Measurements from ENCODE around the gene STXBP4.

Gene STXBP4

DNA sequence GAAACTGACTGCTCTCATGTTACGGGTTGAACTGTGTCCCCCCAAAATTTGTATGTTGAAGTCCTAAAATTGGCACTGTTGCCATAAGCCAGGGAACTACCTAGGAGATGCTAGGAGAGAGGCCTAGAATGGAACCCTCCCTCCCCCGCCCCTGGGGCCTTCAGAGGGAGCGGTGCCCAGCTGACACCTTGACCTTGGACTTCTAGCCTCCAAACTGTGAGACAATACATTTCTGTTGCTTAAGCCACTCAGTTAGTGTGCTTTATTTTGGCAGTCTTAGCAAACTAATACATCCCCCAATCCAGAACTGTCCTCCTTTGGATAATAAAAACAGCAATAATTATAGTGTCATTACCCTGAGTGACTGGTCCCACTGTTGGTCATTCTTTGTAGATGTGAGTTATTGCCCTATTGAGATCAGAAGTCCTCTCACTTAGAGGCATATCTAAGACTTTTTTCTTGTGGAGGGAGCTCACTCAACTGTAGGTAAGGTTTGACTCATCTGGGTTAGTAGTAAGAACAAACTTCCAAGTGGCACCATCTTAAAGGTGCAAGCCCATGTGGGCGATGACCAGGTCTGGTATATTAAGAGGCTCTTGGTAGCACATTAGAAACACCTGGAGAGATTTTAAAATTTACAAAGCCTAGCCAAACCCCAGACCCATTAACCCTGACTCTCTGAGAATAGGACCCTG lies 203.2 kb downstream of the STXBP4 start:
- Histone ChIP-seq H2BK15ac (ENCODE audit: low read length) (no peak overlapping the region), H2AFZ (ENCODE audit: low read length) (no peak overlapping the region), H3K14ac (ENCODE audit: low read length) (no peak overlapping the region), H3K27me3 (ENCODE audit: control insufficient read depth in 3 of 3, insufficient read depth in 3 of 3, low read depth in 1 of 3, low read length in 3 of 3) (no peaks in the 10 kb centered on the region), H3K36me3 (replicated peaks in 1 of 2; ENCODE audit: control insufficient read depth in 2 of 2, insufficient read depth in 2 of 2, low read length in 2 of 2) (no peaks in the 10 kb centered on the region), H2AK5ac (ENCODE audit: low read depth, low read length) (no peak overlapping the region), H3K4me2 (ENCODE audit: insufficient read depth, low read length, poor library complexity, severe bottlenecking) (no peak overlapping the region), H3K9me3 (replicated peaks in 1 of 2; ENCODE audit: control insufficient read depth in 2 of 2, insufficient read depth in 1 of 2, low read depth in 1 of 2, low read length in 2 of 2) (peaks cover 0 to 10% of the 10 kb centered on the region in 2 donors), H2BK12ac (ENCODE audit: low read length) (no peak overlapping the region), H3K79me1 (ENCODE audit: low read depth, low read length) (no peaks in the 10 kb centered on the region), H3K4me3 (ENCODE audit: low read length in 2 of 2) (no peak overlapping the region), H2BK120ac (ENCODE audit: low read depth, low read length) (no peak overlapping the region), H4K91ac (ENCODE audit: low read depth, low read length, poor library complexity) (no peak overlapping the region), H2BK5ac (ENCODE audit: low read length) (no peak overlapping the region), H3K23ac (ENCODE audit: low read depth, low read length, poor library complexity) (no peak overlapping the region), H3K18ac (ENCODE audit: low read length) (no peak overlapping the region), H3K4ac (ENCODE audit: low read length) (no peak overlapping the region), H3K9ac (ENCODE audit: low read depth, low read length, poor library complexity) (no peak overlapping the region), H3K4me1 (ENCODE audit: control insufficient read depth in 2 of 2, insufficient read depth in 1 of 2, low read depth in 1 of 2, low read length in 2 of 2) (no peaks in the 10 kb centered on the region), H3K27ac (replicated peaks; ENCODE audit: low read length) (no peak overlapping the region), H4K8ac (ENCODE audit: low read depth, low read length) (no peak overlapping the region)
- DNase-seq (ENCODE audit: low spot score): no peak
- WGBS, 2 donors (ENCODE audit: extremely low coverage in 2 of 2, insufficient read length in 2 of 2, insufficient replicate concordance in 1 of 2): no CpG with 5 or more reads among the region's 4 CpGs

DNA sequence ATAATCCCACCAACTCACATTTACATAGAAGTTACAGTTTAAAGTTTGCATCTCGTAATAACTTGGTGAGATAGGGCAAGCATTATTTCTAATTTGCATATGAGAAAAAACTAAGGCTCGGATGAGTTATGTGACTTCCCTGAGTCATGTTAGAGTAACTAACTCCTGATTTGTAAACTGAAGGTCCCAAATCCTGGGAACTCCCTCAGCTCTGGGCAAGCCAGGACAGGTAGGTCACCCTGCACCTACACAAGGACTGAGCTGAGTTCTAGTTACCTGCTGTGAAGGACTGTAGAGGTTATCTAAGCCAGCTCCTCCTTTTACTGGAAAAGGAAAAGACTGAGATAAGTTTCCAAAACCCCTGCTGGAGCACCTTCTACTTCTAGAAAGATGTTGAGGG lies 204.0 kb downstream of the STXBP4 start:
- Histone ChIP-seq H2BK15ac (ENCODE audit: low read length) (no peak overlapping the region), H3K79me1 (ENCODE audit: low read depth, low read length) (no peaks in the 10 kb centered on the region), H3K9me3 (replicated peaks in 1 of 2; ENCODE audit: control insufficient read depth in 2 of 2, insufficient read depth in 1 of 2, low read depth in 1 of 2, low read length in 2 of 2) (peaks cover 0 to 10% of the 10 kb centered on the region in 2 donors), H2BK120ac (ENCODE audit: low read depth, low read length) (no peak overlapping the region), H3K4me1 (ENCODE audit: control insufficient read depth in 2 of 2, insufficient read depth in 1 of 2, low read depth in 1 of 2, low read length in 2 of 2) (no peaks in the 10 kb centered on the region), H2BK5ac (ENCODE audit: low read length) (no peak overlapping the region), H3K36me3 (replicated peaks in 1 of 2; ENCODE audit: control insufficient read depth in 2 of 2, insufficient read depth in 2 of 2, low read length in 2 of 2) (no peaks in the 10 kb centered on the region), H3K9ac (ENCODE audit: low read depth, low read length, poor library complexity) (no peak overlapping the region), H3K4ac (ENCODE audit: low read length) (no peak overlapping the region), H3K4me2 (ENCODE audit: insufficient read depth, low read length, poor library complexity, severe bottlenecking) (no peak overlapping the region), H3K27me3 (ENCODE audit: control insufficient read depth in 3 of 3, insufficient read depth in 3 of 3, low read depth in 1 of 3, low read length in 3 of 3) (no peaks in the 10 kb centered on the region), H3K27ac (replicated peaks; ENCODE audit: low read length) (no peak overlapping the region), H2AFZ (ENCODE audit: low read length) (no peak overlapping the region), H4K91ac (ENCODE audit: low read depth, low read length, poor library complexity) (no peak overlapping the region), H4K8ac (ENCODE audit: low read depth, low read length) (no peak overlapping the region), H2BK12ac (ENCODE audit: low read length) (no peak overlapping the region), H3K14ac (ENCODE audit: low read length) (no peak overlapping the region), H3K4me3 (ENCODE audit: low read length in 2 of 2) (no peak overlapping the region), H3K18ac (ENCODE audit: low read length) (no peak overlapping the region), H3K23ac (ENCODE audit: low read depth, low read length, poor library complexity) (no peak overlapping the region), H2AK5ac (ENCODE audit: low read depth, low read length) (no peak overlapping the region)
- DNase-seq (ENCODE audit: low spot score): no peak
- no CpG with 5 or more reads among the region's 2 CpGs for WGBS, 2 donors (ENCODE audit: extremely low coverage in 2 of 2, insufficient read length in 2 of 2, insufficient replicate concordance in 1 of 2)

DNA sequence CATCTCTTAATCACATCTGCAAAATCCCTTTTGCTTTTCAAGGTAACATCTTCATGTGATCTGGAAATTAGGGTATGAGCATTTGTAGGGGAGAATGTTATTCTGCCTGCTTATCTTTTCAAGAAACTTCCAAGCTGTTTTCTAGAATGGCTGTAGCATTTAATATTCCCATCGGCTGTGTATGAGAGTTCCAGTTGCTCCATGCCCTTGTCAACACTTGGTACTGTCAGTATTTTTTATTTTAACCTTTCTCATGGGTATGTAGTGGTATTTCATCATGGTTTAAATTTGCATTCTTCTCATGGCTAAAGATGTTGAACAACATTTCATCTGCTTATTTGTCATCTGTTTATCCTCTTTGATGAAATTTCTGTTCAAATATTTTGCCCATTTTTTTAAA lies 205.6 kb downstream of the STXBP4 start:
- Histone ChIP-seq H3K79me1 (ENCODE audit: low read depth, low read length) (no peaks in the 10 kb centered on the region), H3K4me2 (ENCODE audit: insufficient read depth, low read length, poor library complexity, severe bottlenecking) (no peak overlapping the region), H3K9ac (ENCODE audit: low read depth, low read length, poor library complexity) (no peak overlapping the region), H4K91ac (ENCODE audit: low read depth, low read length, poor library complexity) (no peak overlapping the region), H3K14ac (ENCODE audit: low read length) (no peak overlapping the region), H3K27ac (replicated peaks; ENCODE audit: low read length) (no peak overlapping the region), H2BK12ac (ENCODE audit: low read length) (no peak overlapping the region), H2BK15ac (ENCODE audit: low read length) (no peak overlapping the region), H3K23ac (ENCODE audit: low read depth, low read length, poor library complexity) (no peak overlapping the region), H2AK5ac (ENCODE audit: low read depth, low read length) (no peak overlapping the region), H3K36me3 (replicated peaks in 1 of 2; ENCODE audit: control insufficient read depth in 2 of 2, insufficient read depth in 2 of 2, low read length in 2 of 2) (no peaks in the 10 kb centered on the region), H3K4me3 (ENCODE audit: low read length in 2 of 2) (no peak overlapping the region), H3K9me3 (replicated peaks in 1 of 2; ENCODE audit: control insufficient read depth in 2 of 2, insufficient read depth in 1 of 2, low read depth in 1 of 2, low read length in 2 of 2) (peaks cover 0 to 10% of the 10 kb centered on the region in 2 donors), H2AFZ (ENCODE audit: low read length) (no peak overlapping the region), H3K4ac (ENCODE audit: low read length) (no peak overlapping the region), H3K4me1 (ENCODE audit: control insufficient read depth in 2 of 2, insufficient read depth in 1 of 2, low read depth in 1 of 2, low read length in 2 of 2) (no peaks in the 10 kb centered on the region), H2BK5ac (ENCODE audit: low read length) (no peak overlapping the region), H2BK120ac (ENCODE audit: low read depth, low read length) (no peak overlapping the region), H3K18ac (ENCODE audit: low read length) (no peak overlapping the region), H4K8ac (ENCODE audit: low read depth, low read length) (no peak overlapping the region), H3K27me3 (ENCODE audit: control insufficient read depth in 3 of 3, insufficient read depth in 3 of 3, low read depth in 1 of 3, low read length in 3 of 3) (no peaks in the 10 kb centered on the region)
- WGBS, 2 donors (ENCODE audit: extremely low coverage in 2 of 2, insufficient read length in 2 of 2, insufficient replicate concordance in 1 of 2): no CpG with 5 or more reads among the region's 1 CpG
- DNase-seq (ENCODE audit: low spot score): no peak

DNA sequence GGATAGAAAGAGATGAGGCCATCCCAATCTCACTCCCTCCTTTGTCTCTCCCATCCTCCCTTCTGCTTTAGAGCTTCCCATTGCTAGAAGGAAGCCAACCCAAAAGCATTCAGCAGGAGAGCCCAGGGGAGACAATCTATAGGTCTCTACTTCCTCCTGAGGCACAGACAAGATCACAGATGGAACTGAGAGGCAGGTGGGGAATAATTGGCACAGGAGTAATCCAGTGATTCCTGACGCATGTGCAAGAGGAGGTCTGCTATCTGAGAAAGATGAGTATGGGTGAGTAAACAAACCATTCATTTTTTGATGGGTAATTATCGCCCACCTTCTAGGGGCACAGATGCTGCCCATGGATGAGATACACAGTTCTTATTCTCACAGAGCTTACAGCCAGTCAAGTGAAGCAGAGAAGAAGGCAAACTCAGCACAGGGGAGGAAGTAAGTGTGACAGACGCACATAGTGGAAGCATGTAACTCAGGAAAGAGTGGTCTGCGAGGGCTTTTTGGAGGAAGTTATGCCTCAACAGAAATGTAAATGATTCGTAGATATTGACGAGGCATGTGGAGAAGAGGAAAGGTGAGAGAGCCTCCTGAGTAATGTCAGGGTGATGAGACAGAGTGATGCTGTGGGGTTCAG lies 207.3 kb downstream of the STXBP4 start:
- Histone ChIP-seq H2BK15ac (ENCODE audit: low read length) (no peak overlapping the region), H2AFZ (ENCODE audit: low read length) (no peak overlapping the region), H3K36me3 (replicated peaks in 1 of 2; ENCODE audit: control insufficient read depth in 2 of 2, insufficient read depth in 2 of 2, low read length in 2 of 2) (no peaks in the 10 kb centered on the region), H4K91ac (ENCODE audit: low read depth, low read length, poor library complexity) (no peak overlapping the region), H3K4ac (ENCODE audit: low read length) (no peak overlapping the region), H2AK5ac (ENCODE audit: low read depth, low read length) (no peak overlapping the region), H2BK12ac (ENCODE audit: low read length) (no peak overlapping the region), H3K23ac (ENCODE audit: low read depth, low read length, poor library complexity) (no peak overlapping the region), H3K9ac (ENCODE audit: low read depth, low read length, poor library complexity) (no peak overlapping the region), H4K8ac (ENCODE audit: low read depth, low read length) (no peak overlapping the region), H3K27me3 (ENCODE audit: control insufficient read depth in 3 of 3, insufficient read depth in 3 of 3, low read depth in 1 of 3, low read length in 3 of 3) (no peaks in the 10 kb centered on the region), H3K79me1 (ENCODE audit: low read depth, low read length) (no peaks in the 10 kb centered on the region), H3K4me3 (ENCODE audit: low read length in 2 of 2) (no peak overlapping the region), H3K18ac (ENCODE audit: low read length) (no peak overlapping the region), H3K4me2 (ENCODE audit: insufficient read depth, low read length, poor library complexity, severe bottlenecking) (no peak overlapping the region), H2BK120ac (ENCODE audit: low read depth, low read length) (no peak overlapping the region), H3K14ac (ENCODE audit: low read length) (no peak overlapping the region), H3K4me1 (ENCODE audit: control insufficient read depth in 2 of 2, insufficient read depth in 1 of 2, low read depth in 1 of 2, low read length in 2 of 2) (no peaks in the 10 kb centered on the region), H3K27ac (replicated peaks; ENCODE audit: low read length) (no peak overlapping the region), H3K9me3 (replicated peaks in 1 of 2; ENCODE audit: control insufficient read depth in 2 of 2, insufficient read depth in 1 of 2, low read depth in 1 of 2, low read length in 2 of 2) (peaks cover 0 to 10% of the 10 kb centered on the region in 2 donors), H2BK5ac (ENCODE audit: low read length) (no peak overlapping the region)
- DNase-seq (ENCODE audit: low spot score): no peak
- WGBS, 2 donors (ENCODE audit: extremely low coverage in 2 of 2, insufficient read length in 2 of 2, insufficient replicate concordance in 1 of 2): no CpG with 5 or more reads among the region's 6 CpGs

All from neuronal stem cell (in vitro differentiated cells).